HepG2 (cell line): ENCODE data around the gene MFN2. TPM values are rescaled to one million over a fixed set of nuclear protein-coding genes. Genes with fewer than 3 reads are reported as not detected.

Experiments
- BRD4 ChIP-seq: sonication (generic); formaldehyde crosslinking; IDR thresholded peaks from 2 replicates; pipeline ENCODE4 v1.4.0; 2020; ENCODE audit warnings: missing genetic modification reagents
- CCAR2 ChIP-seq: fragments of 200-400 bp; formaldehyde crosslinking; optimal IDR thresholded peaks from 2 replicates; pipeline ENCODE3; 2018; ENCODE audit warnings: low read depth, mild to moderate bottlenecking, low read length, moderate library complexity
- DZIP1 ChIP-seq: sonication (generic); formaldehyde crosslinking; IDR thresholded peaks from 2 replicates; pipeline ENCODE4 v1.5.0; 2020; ENCODE audit warnings: mild to moderate bottlenecking, missing genetic modification reagents
- FLYWCH1 ChIP-seq: sonication (generic); formaldehyde crosslinking; IDR thresholded peaks from 2 replicates; pipeline ENCODE4 v1.8.1; 2023; ENCODE audit warnings: mild to moderate bottlenecking, missing genetic modification reagents
- HCFC1 ChIP-seq: fragments of 150-350 bp; IDR thresholded peaks from 2 replicates; pipeline ENCODE4 v1.6.1; 2014; ENCODE audit warnings: low read depth, low read length
- HDAC2 ChIP-seq: sonication (generic); formaldehyde crosslinking; IDR thresholded peaks from 2 replicates; pipeline ENCODE4 v1.4.0; 2020; ENCODE audit warnings: missing genetic modification reagents
- IKZF5 ChIP-seq: IDR thresholded peaks from 2 replicates; pipeline ENCODE4 v1.6.1; 2018; ENCODE audit warnings: missing genetic modification reagents, mild to moderate bottlenecking, missing compliant biosample characterization
- ISL2 ChIP-seq: sonication (generic); formaldehyde crosslinking; IDR thresholded peaks from 2 replicates; pipeline ENCODE4 v1.5.0; 2020; ENCODE audit warnings: missing genetic modification reagents
- KMT2B ChIP-seq: IDR thresholded peaks from 2 replicates; pipeline ENCODE4 v1.6.1; 2016; ENCODE audit warnings: missing genetic modification reagents, missing compliant biosample characterization
- MTERF4 ChIP-seq: sonication (generic); formaldehyde crosslinking; IDR thresholded peaks from 2 replicates; pipeline ENCODE4 v1.8.0; 2023; ENCODE audit warnings: mild to moderate bottlenecking, missing genetic modification reagents
- SCMH1 ChIP-seq: sonication (generic); formaldehyde crosslinking; IDR thresholded peaks from 2 replicates; pipeline ENCODE4 v1.9.0; 2021; ENCODE audit warnings: missing genetic modification reagents, mild to moderate bottlenecking, borderline replicate concordance
- ZFX ChIP-seq: sonication (generic); formaldehyde crosslinking; IDR thresholded peaks from 2 replicates; pipeline ENCODE4 v1.4.0; 2020; ENCODE audit warnings: mild to moderate bottlenecking, low read depth, missing genetic modification reagents, moderate library complexity
- ZNF343 ChIP-seq: sonication (generic); formaldehyde crosslinking; IDR thresholded peaks from 2 replicates; pipeline ENCODE4 v1.4.0; 2020; ENCODE audit warnings: mild to moderate bottlenecking, missing genetic modification reagents
- ZNF562 ChIP-seq: sonication (generic); formaldehyde crosslinking; IDR thresholded peaks from 2 replicates; pipeline ENCODE4 v1.8.0; 2022; ENCODE audit warnings: missing genetic modification reagents, borderline replicate concordance
- ZNF766 ChIP-seq: sonication (generic); formaldehyde crosslinking; IDR thresholded peaks from 2 replicates; pipeline ENCODE4 v1.5.0; 2020; ENCODE audit warnings: missing genetic modification reagents, borderline replicate concordance
- ZNF850 ChIP-seq: sonication (generic); formaldehyde crosslinking; conservative IDR thresholded peaks from 2 replicates; pipeline ENCODE4 v1.9.0; 2021; ENCODE audit warnings: mild to moderate bottlenecking, missing genetic modification reagents
- ZSCAN30 ChIP-seq: sonication (generic); formaldehyde crosslinking; IDR thresholded peaks from 2 replicates; pipeline ENCODE4 v1.5.0; 2020; ENCODE audit warnings: mild to moderate bottlenecking, missing genetic modification reagents
- polyA plus RNA-seq, 8 experiments: library from polyadenylated mRNA; depleted of rRNA in 3 of 8; stranded (reverse) in 7 of 8; unstranded in 1 of 8; fragments of >200 nt; fragmentation: Illumina TruSeq in 4 of 8; extraction: Trizol in 4 of 8; gene quantifications; 2 replicates each; pipeline versions ENCODE4 v1.2.1 to v1.2.3, GENCODE V29; 2011 to 2016; ENCODE audit warnings: low read depth in 4 of 8, missing spikeins in 1 of 8, mixed read lengths in 1 of 8; ENCODE audit not compliant: insufficient read depth in 1 of 8
- total RNA-seq, 5 experiments: library from RNA; depleted of rRNA; stranded (reverse); fragments of >200 nt; fragmentation: Illumina TruSeq; extraction: Trizol; gene quantifications; 2 replicates each; pipeline ENCODE4 v1.2.3, GENCODE V29; 2016; ENCODE audit warnings: low read depth in 1 of 5
- TF ChIP-seq, protein P1 (sequence below): sonication (generic); formaldehyde crosslinking; IDR thresholded peaks from 2 replicates; pipeline ENCODE4 v1.4.0; 2020; ENCODE audit warnings: low read depth, missing genetic modification reagents
- TF ChIP-seq, protein P2 (sequence below): IDR thresholded peaks from 2 replicates; pipeline ENCODE4 v1.6.1; 2016; ENCODE audit warnings: missing compliant biosample characterization, missing genetic modification reagents, borderline replicate concordance

MFN2 gene
- total and polyA plus RNA-seq, 2 of the 13 experiments (the other 11 are each of a cell fraction or from before 2014, with no cell fraction given): 38.7 to 60.9 TPM

DNA sequence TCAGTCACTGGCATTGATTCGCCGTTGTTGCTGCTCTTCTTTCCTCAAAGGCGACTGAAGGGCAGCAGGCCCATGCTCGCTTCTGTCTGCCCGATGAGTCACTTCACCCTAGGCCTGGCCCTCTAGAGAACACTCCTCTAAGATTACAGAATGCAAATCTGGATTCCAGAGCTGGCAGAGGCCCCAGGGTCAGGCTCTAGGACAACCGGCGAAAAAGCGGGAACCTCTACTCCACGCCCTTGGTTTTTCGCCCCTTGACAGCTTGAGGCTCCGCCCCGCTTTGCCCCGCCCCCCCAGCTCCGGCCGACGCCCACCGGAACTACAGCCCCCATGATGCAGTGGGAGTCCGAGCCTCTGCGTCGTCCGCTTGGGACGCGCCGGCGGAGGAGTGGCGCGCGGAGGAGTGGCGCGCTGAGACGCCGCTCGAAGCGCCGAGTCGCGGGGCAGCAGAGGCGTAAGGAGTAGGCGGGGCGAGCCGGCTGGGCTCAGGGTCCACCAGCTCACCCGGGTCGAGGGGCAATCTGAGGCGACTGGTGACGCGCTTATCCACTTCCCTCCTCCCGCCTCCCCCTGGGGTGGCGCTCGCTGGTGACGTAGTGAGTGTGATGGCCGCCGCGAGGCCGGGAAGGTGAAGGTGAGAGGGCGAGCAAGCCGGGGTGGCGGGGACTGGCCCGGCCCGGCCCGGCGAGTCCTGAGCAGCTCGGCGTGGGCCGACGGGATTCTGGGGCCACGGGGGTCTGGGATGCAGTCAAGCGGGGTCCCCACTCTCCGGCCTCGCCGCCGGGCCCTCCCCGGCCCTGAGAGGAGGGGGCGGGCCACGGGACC, at the start of gene MFN2 (continued):
- TF ChIP-seq DZIP1 (CRISPR knock-in tag) (no peak; the same call in none of the 2 replicates), ZNF766 (CRISPR knock-in tag) (no peak), MTERF4 (CRISPR knock-in tag) (0 out of 2 replicates have a peak, but pooled peaks have one; percentile 18), ZFX (CRISPR knock-in tag) (peak; percentile 81), ISL2 (CRISPR knock-in tag) (peak; percentile 83), CCAR2 (no peak), HDAC2 (CRISPR knock-in tag) (peak; percentile 81), IKZF5 (peak; percentile 82; the same call in 1 of the 2 replicates), HCFC1 (peak; percentile 87), FLYWCH1 (CRISPR knock-in tag) (no peak), ZSCAN30 (peak; percentile 89), ZNF343 (CRISPR knock-in tag) (no peak), SCMH1 (no peak), ZNF562 (no peak), KMT2B (peak; percentile 91), ZNF850 (CRISPR knock-in tag) (no peak), BRD4 (no peak)
- TF ChIP-seq, protein P1, sequence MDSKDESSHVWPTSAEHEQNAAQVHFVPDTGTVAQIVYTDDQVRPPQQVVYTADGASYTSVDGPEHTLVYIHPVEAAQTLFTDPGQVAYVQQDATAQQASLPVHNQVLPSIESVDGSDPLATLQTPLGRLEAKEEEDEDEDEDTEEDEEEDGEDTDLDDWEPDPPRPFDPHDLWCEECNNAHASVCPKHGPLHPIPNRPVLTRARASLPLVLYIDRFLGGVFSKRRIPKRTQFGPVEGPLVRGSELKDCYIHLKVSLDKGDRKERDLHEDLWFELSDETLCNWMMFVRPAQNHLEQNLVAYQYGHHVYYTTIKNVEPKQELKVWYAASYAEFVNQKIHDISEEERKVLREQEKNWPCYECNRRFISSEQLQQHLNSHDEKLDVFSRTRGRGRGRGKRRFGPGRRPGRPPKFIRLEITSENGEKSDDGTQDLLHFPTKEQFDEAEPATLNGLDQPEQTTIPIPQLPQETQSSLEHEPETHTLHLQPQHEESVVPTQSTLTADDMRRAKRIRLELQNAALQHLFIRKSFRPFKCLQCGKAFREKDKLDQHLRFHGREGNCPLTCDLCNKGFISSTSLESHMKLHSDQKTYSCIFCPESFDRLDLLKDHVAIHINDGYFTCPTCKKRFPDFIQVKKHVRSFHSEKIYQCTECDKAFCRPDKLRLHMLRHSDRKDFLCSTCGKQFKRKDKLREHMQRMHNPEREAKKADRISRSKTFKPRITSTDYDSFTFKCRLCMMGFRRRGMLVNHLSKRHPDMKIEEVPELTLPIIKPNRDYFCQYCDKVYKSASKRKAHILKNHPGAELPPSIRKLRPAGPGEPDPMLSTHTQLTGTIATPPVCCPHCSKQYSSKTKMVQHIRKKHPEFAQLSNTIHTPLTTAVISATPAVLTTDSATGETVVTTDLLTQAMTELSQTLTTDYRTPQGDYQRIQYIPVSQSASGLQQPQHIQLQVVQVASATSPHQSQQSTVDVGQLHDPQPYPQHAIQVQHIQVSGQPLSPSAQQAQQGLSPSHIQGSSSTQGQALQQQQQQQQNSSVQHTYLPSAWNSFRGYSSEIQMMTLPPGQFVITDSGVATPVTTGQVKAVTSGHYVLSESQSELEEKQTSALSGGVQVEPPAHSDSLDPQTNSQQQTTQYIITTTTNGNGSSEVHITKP (CRISPR knock-in tag): 0 out of 2 replicates have a peak, but pooled peaks have one; percentile 34
- TF ChIP-seq, protein P2, sequence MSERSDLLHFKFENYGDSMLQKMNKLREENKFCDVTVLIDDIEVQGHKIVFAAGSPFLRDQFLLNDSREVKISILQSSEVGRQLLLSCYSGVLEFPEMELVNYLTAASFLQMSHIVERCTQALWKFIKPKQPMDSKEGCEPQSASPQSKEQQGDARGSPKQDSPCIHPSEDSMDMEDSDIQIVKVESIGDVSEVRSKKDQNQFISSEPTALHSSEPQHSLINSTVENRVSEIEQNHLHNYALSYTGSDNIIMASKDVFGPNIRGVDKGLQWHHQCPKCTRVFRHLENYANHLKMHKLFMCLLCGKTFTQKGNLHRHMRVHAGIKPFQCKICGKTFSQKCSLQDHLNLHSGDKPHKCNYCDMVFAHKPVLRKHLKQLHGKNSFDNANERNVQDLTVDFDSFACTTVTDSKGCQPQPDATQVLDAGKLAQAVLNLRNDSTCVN (CRISPR knock-in tag): peak; percentile 100
